Breast epithelium (tissue), 4 donors: ENCODE data around the gene CTTNBP2NL. TPM values are rescaled to one million over a fixed set of nuclear protein-coding genes. Genes with fewer than 3 reads are reported as not detected.

Experiments
- DNase-seq, 2 donors: peaks; one replicate each; pipeline ENCODE4 v3.0.0-alpha.2; 2019; ENCODE audit warnings: low spot score in 2 of 2
- H3K27ac ChIP-seq, 2 donors: fragments of 200-600 bp; sonication (generic) in 1 of 2; one replicate each; pipeline ENCODE4 v1.5.1; 2016 to 2019; ENCODE audit warnings: mild to moderate bottlenecking in 1 of 2
- H3K27me3 ChIP-seq, 2 donors: fragments of 200-600 bp; sonication (generic) in 1 of 2; one replicate each; pipeline versions ENCODE4 v1.5.1 to v1.6.0; 2017 to 2019; ENCODE audit warnings: control low read depth in 1 of 2, mild to moderate bottlenecking in 1 of 2
- H3K36me3 ChIP-seq: fragments of 200-600 bp; one replicate; pipeline ENCODE4 v1.5.1; 2019
- H3K4me1 ChIP-seq, 2 donors: fragments of 200-600 bp; sonication (generic); one replicate each; pipeline ENCODE4 v1.5.1; 2016 to 2019; ENCODE audit warnings: control low read depth in 1 of 2
- H3K4me3 ChIP-seq, 3 donors: fragments of 200-600 bp; sonication (generic); 1 replicate in 2 of 3; 2 replicates in 1 of 3; pipeline ENCODE4 v1.5.1; 2016 to 2019; ENCODE audit warnings: mild to moderate bottlenecking in 3 of 3, moderate library complexity in 2 of 3
- H3K9me3 ChIP-seq, 2 donors: fragments of 200-600 bp; sonication (generic) in 1 of 2; one replicate each; pipeline ENCODE4 v1.5.1; 2016 to 2019; ENCODE audit warnings: control low read depth in 1 of 2
- CTCF ChIP-seq, 3 donors: fragments of 450-650 bp; IDR thresholded peaks; one replicate each; pipeline ENCODE4 v1.5.1; 2016 to 2017; ENCODE audit warnings: antibody characterized with exemption in 3 of 3, mild to moderate bottlenecking in 3 of 3, moderate library complexity in 3 of 3
- POLR2A ChIP-seq: fragments of 450-650 bp; IDR thresholded peaks from one replicate; pipeline ENCODE4 v1.6.1; 2016; ENCODE audit warnings: antibody characterized with exemption, mild to moderate bottlenecking, moderate library complexity
- POLR2AphosphoS5 ChIP-seq, 3 donors: sonication (generic); formaldehyde crosslinking; IDR thresholded peaks; one replicate each; pipeline ENCODE4 v1.6.1; 2017; ENCODE audit warnings: antibody characterized with exemption in 3 of 3
- intact Hi-C: fragments of 100-400 bp; cut with DNase I; formaldehyde crosslinking; loops from one replicate; pipeline ENCODE4 v1.15.1; 2023; ENCODE audit warnings: low total_unique reads
- total RNA-seq, 3 donors: library from RNA; depleted of rRNA; stranded (reverse); fragments of >200 nt; gene quantifications; one replicate each; pipeline ENCODE4 v1.1.0, GENCODE V29; 2016

Gene CTTNBP2NL
- total RNA-seq, 3 donors from 2014 or later: 24.1 to 30.4 (median 25.9) TPM

- Histone ChIP-seq H3K36me3 (no peaks in the 10 kb centered on the region), H3K4me1 (no peaks in the 10 kb centered on the region), H3K9me3 (no peaks in the 10 kb centered on the region), H3K4me3 (no peak overlapping the region), H3K27ac (no peak overlapping the region), H3K27me3 (no peaks in the 10 kb centered on the region)
- no peak for DNase-seq
- no peak for TF ChIP-seq POLR2A
- TF ChIP-seq CTCF (IDR thresholded peaks at IDR 0.05): no peak
- TF ChIP-seq POLR2AphosphoS5 (IDR thresholded peaks at IDR 0.05): no peak
- intact Hi-C loops: no loop called here
Observed at GRCh38 chr1:112406771-112407170, 10.8 kb downstream of the CTTNBP2NL start.

- no peaks in the 10 kb centered on the region for H3K9me3 ChIP-seq
- no peaks in the 10 kb centered on the region for H3K4me1 ChIP-seq
- no peak overlapping the region for H3K4me3 ChIP-seq
- no peaks in the 10 kb centered on the region for H3K27me3 ChIP-seq
- intact Hi-C loops: no loop called here
- TF ChIP-seq CTCF (IDR thresholded peaks at IDR 0.05): no peak
- TF ChIP-seq POLR2AphosphoS5 (IDR thresholded peaks at IDR 0.05): no peak
- TF ChIP-seq POLR2A: no peak
- H3K36me3 ChIP-seq: no peaks in the 10 kb centered on the region
- no peak for DNase-seq
- H3K27ac ChIP-seq: no peak overlapping the region
Observed at GRCh38 chr1:112409414-112409813, 13.4 kb downstream of the CTTNBP2NL start.

GRCh38 chr1:112410673-112411072 lies 14.7 kb downstream of the CTTNBP2NL start:
- DNase-seq: no peak
- no peak overlapping the region for H3K27ac ChIP-seq
- no peak overlapping the region for H3K4me3 ChIP-seq
- no peaks in the 10 kb centered on the region for H3K27me3 ChIP-seq
- H3K9me3 ChIP-seq: no peaks in the 10 kb centered on the region
- TF ChIP-seq POLR2AphosphoS5 (IDR thresholded peaks at IDR 0.05) (no peak), CTCF (IDR thresholded peaks at IDR 0.05) (no peak), POLR2A (no peak)
- H3K4me1 ChIP-seq: no peaks in the 10 kb centered on the region
- H3K36me3 ChIP-seq: no peaks in the 10 kb centered on the region
- intact Hi-C loops: no loop called here

- H3K4me1 ChIP-seq: no peaks in the 10 kb centered on the region
- intact Hi-C loops: no loop called here
- TF ChIP-seq POLR2A (no peak), POLR2AphosphoS5 (IDR thresholded peaks at IDR 0.05) (no peak), CTCF (IDR thresholded peaks at IDR 0.05) (no peak)
- no peak overlapping the region for H3K4me3 ChIP-seq
- H3K27me3 ChIP-seq: no peaks in the 10 kb centered on the region
- no peak overlapping the region for H3K27ac ChIP-seq
- H3K9me3 ChIP-seq: no peaks in the 10 kb centered on the region
- H3K36me3 ChIP-seq: peaks cover 4% of the 10 kb centered on the region
- no peak for DNase-seq
Observed at GRCh38 chr1:112417271-112417670, 21.3 kb downstream of the CTTNBP2NL start.

GRCh38 chr1:112418099-112418892 lies 22.3 kb downstream of the CTTNBP2NL start:
- Histone ChIP-seq H3K36me3 (peaks cover 4% of the 10 kb centered on the region), H3K4me1 (no peaks in the 10 kb centered on the region), H3K27ac (no peak overlapping the region), H3K9me3 (no peaks in the 10 kb centered on the region), H3K4me3 (no peak overlapping the region), H3K27me3 (no peaks in the 10 kb centered on the region)
- TF ChIP-seq POLR2A (no peak), POLR2AphosphoS5 (IDR thresholded peaks at IDR 0.05) (no peak), CTCF (IDR thresholded peaks at IDR 0.05) (no peak)
- intact Hi-C loops: no loop called here
- no peak for DNase-seq
